ENCODE data around the gene GLRX5. TPM values are rescaled to one million over a fixed set of nuclear protein-coding genes. Genes with fewer than 3 reads are reported as not detected.
A peak's percentile ranks its signal among the peaks of the same experiment; 100 is the strongest.
"Not testable (repeated sequence)": the region's sequence is repeated elsewhere in the genome, so short reads cannot be mapped to it uniquely, and the experiment has no call there.

Gene GLRX5
- total RNA-seq, 1 experiment from 2014 or later = 57.1 TPM

GRCh38 chr14:95498622-95499353 is 36.1 kb upstream of the GLRX5 start:
- peak; percentile 36 for DNase-seq (ENCODE audit: low read depth)

- DNase-seq (ENCODE audit: low read depth) = no peak
Measured at GRCh38 chr14:95499354-95499750, 35.5 kb upstream of the GLRX5 start.

GRCh38 chr14:95500201-95500681 is 34.6 kb upstream of the GLRX5 start:
- no peak for DNase-seq (ENCODE audit: low read depth)

DNA sequence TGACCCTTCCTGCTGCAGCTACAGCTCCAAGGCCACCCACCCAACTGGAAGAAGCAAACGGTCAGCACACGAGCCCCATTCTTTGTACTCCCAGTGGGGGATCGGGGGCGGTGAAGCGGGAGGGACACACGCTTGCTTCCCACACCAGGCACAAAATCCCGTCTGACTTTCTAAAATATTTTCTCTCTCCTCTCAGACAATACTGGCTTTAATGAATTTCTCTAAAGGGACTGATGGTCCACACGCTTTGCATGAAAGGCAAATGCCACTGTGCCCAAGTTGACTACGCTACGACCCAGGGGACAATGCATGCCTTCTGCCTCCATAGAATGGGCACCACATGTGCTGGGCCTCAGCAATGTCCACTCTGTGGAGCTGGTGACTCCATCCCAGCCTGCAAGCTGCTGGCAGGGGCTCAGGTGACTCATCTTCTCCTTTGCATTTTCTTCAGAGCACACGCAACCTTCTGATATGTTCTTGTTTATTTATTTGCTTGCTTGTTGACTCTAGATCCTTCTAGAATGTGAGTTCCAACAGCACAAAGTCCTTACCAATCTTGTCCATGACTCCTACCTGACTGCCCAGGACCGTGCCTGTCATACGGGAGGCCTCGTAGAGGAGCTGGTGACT is 34.0 kb upstream of the GLRX5 start:
- DNase-seq (ENCODE audit: low read depth) = peak; percentile 76

- no peak for DNase-seq (ENCODE audit: low read depth)
Measured at GRCh38 chr14:95502381-95502950, 32.4 kb upstream of the GLRX5 start.

DNA sequence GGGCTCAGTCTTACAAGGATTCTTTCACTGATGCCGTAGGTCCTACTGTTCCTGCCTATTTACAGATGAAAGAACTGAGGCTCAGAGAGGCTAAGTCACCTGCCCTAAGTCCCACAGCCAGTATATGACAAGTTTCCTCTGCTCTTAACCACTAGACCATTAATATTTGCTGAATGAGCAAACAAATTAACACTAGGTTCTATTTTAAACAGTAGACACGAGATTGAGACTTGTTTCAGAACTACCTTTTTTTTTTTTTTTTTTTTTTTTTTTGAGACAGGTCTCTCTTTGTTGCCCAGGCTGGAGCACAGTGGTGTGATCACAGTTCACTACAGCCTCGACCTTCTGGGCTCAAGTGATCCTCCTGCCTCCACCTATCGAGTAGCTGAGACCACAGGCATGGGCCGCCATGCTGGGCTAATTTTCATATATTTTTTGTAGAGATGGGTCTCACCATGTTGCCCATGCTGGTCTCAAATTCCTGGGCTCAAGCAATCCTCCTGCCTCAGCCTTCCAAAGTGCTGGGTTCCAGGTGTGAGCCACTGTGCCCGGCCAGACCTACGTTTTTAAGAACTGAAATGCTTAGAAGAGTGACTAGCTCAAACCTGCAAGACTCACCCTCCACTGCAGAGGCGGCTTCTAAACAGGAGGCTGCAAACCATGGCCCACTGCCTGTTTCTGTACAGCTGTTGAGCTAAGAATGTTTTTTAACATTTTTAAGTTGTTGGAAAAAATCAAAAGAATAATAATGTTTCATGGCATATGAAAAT is 31.3 kb upstream of the GLRX5 start:
- no peak for DNase-seq (ENCODE audit: low read depth)

DNA sequence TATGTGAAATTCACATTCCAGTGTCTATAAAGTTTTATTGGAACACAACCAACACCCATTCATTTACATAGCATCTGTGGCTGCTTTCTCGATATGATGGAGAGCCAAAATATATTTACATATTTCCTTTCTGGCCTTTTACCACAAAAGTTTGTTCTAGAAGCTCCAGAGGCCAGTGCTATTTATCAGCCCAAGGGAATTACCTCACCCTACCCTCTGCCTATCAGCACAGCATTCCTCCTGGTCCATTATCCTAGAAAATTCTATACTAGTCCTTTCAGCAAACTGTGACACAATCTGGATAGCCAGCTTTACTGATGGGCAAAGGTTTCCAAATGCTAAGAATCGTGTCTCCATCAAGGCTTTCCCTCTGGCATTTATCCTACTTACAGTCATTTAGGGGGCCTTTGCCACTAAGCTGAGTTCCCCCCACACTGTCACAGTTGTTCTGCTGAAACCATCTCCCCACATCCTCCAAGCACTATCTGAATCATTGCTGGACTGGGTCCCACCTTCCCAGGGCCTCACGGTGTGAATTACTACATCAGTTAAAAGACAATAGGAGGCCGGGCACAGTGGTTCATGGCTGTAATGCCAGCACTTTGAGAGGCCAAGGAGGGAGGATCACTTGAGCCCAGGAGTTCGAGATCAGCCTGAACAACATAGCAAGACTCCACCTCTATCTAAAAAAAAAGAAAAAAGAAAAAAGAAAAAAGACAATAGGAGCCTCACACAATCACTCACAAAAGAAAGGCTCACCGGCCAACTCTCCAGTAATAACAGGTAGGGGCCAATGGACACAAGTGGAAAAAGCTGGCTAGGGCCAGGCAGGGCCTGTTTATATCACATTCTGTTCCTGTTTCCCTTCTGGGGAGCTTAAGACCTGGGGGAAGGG is 30.5 kb upstream of the GLRX5 start:
- peak; percentile 47 for DNase-seq (ENCODE audit: low read depth)

DNA sequence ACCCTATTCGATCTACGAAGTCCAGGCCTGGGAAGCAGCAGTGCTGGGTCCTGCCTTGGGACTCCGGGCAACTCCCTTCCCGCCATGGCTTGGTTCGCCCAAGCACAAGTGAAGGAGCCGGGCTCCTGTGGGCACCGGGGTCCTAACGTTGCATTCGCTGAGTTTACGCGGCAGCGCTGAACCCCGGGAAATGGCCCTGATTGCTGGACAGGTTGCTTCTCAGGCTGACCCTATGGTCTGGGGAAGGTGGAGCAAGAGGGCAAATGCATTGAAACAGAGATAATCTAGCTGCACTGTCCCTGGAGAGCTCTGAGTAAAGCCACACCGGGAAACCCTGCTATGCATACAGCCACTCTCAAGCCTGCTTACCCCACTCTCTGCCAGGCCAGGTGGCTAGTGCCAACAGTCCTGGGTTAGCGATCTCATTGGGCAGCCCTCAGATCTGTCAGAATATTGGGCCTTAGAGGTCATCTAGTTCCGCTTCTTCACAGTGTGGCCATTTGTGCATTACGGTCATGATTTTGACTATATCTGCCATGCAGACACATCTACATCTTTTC is 29.7 kb upstream of the GLRX5 start:
- DNase-seq (ENCODE audit: low read depth) = no peak

DNA sequence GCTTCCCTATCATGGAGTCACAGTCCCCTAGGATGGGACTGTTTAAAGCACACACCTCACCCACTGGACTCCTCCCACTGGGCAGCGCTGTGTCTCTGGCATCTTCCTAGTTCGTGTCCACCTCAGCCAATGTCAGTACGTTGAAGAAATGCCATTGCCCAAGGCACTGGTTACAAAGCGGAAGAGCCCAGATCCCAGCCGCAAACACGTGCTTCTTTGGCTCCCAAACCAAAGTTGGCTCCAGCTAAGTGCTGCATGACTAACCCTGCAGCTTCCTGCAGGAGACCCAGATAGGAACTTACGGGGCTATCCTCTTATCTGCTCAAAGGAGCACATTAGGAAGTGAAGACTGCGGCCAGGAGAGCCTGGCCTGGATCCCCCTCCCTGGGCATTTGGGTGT is 27.7 kb upstream of the GLRX5 start:
- peak; percentile 97 for DNase-seq (ENCODE audit: low read depth)

GRCh38 chr14:95507701-95508103 is 27.1 kb upstream of the GLRX5 start:
- peak; percentile 91 for DNase-seq (ENCODE audit: low read depth)

DNA sequence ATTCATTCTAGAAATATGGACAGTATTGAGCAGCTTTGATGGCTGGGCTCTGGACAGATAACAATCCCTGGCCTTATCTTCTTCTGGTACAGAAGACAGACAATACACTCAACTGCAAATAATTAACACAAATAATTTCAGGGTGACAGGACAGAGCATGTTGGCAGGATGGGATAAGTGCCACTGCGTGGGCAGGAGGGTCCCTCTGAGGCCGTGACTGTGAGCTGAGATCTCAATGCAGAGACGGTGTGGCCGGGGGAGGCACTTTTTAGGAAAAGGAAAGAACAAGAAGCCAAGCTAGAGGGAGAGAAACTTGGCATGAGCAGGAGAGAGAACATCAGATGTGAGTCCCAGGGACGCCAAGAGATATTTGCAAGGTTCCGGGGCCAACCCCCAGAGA is 26.5 kb upstream of the GLRX5 start:
- DNase-seq (ENCODE audit: low read depth) = no peak

GRCh38 chr14:95509495-95509894 is 25.4 kb upstream of the GLRX5 start:
- no peak for DNase-seq (ENCODE audit: low read depth)

DNA sequence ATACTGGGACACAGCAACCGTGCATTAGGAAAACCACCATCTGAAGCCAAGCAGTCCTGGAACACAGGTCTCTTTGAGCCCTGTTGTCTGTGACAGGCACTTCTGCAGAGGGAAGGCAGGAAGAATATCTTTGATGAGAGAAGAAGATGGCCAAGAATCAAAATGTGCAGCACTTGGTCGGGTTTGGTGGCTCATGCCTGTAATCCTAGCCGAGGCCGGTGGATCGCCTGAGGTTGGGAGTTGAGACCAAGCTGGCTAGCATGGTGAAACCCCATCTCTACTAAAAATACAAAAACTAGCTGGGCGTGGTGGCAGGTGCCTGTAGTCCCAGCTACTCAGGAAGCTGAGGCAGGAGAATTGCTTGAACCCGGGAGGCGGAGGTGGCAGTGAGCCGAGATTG is 24.5 kb upstream of the GLRX5 start:
- not testable (repeated sequence) for DNase-seq (ENCODE audit: low read depth)

DNA sequence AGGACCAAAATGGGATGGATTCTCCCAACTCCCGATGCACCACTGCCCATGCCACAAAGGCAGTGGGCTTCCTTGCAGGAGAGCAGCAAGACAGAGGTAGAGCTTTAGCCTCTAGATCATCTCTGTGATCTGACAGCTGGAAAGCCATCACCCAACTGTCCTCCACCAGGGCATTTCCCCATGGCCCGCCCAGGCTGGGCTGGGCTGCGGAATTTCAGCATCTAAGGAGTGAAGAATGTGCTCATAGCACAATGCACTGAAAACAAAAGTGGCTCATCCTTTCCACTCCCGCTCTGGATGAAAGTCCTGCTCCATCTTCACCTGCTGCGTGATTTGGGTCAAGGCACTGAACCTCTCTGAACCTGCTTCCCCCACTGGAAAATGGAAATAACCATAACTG is 24.0 kb upstream of the GLRX5 start:
- no peak for DNase-seq (ENCODE audit: low read depth)

DNA sequence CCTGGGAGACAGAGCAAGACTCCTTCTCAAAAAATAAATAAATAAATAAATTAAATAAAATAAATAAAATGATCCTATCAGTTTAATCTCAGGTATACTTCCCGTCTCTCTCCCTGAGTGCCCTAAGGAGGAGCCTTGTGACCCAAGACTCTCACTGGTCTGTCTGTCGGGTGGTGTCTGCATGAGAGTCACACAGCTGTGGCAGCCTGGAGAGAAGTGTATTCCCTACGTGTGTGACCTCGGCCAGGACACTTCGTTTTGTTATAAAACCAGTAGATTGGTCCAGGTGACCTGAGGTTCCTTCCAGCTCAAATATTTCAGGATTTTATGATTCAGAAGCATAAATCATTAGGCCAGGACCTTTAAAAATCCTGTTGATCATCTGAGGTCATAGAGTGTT is 23.2 kb upstream of the GLRX5 start:
- DNase-seq (ENCODE audit: low read depth) = no peak

GRCh38 chr14:95513291-95513690 is 21.6 kb upstream of the GLRX5 start:
- DNase-seq (ENCODE audit: low read depth) = no peak

- DNase-seq (ENCODE audit: low read depth) = no peak
Measured at GRCh38 chr14:95514131-95515079, 20.4 kb upstream of the GLRX5 start.

DNA sequence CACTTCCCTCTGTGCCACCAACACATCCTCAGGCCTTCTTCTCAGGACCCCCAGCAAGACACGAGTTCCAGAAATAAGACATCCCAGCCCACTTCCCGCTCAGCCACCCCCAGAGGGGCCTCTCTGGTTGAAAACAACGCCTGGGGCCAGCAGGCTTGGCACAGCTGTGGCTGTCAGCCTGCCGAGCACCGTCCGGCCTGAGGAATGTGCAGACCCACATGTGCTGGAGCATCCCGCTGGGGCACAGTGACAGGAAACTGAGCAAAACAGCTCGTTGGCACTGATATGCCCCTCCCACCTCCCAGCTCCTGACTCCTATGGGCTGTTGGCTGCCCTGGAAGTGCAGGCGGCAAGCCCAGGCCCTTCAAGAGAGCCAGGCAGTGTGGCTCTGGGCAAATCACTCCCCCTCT is 19.8 kb upstream of the GLRX5 start:
- no peak for DNase-seq (ENCODE audit: low read depth)

DNA sequence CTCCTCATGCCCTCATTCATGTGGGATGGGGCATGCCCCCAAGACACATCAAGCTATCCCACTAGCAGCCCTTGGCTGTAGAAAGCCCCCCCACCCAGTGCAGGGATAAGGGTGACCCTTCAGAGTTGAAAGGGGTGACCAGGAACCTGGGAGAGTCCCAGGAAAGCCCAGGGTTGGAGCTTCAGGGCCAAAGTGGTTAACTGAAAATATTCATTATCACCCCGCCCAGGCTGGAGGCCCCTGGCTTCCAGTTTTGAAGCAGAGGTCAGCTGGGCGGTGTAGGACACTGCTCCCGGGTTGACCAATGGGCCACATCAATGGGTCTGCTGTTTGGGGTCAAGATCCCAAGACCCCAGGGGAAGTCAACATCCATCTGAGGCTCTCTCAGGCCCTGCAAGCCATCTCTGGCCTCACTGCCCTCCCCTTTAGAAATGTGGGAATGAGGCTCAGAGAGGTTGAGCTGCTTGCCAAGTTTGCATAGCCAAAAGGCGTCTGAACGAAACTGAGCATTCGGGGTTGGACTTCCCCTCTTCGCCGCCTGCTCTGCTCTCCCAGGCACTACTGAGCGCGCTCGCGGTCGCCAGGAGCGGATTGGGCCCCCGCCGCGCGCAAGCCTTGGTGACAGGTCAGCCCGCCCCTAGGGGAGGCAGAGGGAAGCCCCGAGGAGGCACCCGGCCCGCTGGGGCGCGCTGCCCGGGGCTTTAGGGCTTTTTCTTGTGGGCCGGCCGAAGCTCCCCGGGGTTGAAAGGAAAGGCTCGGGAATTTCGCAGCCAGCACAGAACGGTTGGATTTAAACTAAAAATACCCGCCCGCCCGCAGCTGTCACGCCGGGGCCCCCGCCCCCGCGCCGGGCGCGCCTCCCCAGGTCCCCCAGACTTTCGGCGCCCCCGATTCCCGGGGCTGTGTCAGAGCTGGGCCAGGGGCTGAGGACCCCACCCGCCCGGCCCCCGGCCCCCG is 19.0 kb upstream of the GLRX5 start:
- DNase-seq (ENCODE audit: low read depth) = peak; percentile 52
